GM12878 (cell line): ENCODE data around the gene PTGIS. TPM values are rescaled to one million over a fixed set of nuclear protein-coding genes. Genes with fewer than 3 reads are reported as not detected.

Source experiments
- ATAC-seq: fragments of 200-7000 bp; cut with Tn5 transposase; 3 replicates; pipeline ENCODE4 v1.9.1; 2020; ENCODE audit warnings: mild to moderate bottlenecking, moderate library complexity
- BruUV-seq: library from RNA; stranded (reverse); fragments of 400-500 nt; replicated peaks from 2 replicates; lab custom pipeline; 2021; lab: Mats Ljungman, UMichigan
- CTCF ChIA-PET: fragments of 300-600 bp; sonication (Branson Sonifier 250); formaldehyde crosslinking; extraction: SDS; loops from one replicate; lab custom pipeline; 2021; ENCODE audit warnings: inconsistent platforms; lab: Yijun Ruan, JAX
- POLR2A ChIA-PET: fragments of 350-600 bp; formaldehyde crosslinking; extraction: SDS; loops from one replicate; lab custom pipeline; 2021; ENCODE audit warnings: inconsistent platforms; lab: Charles Lee
- RAD21 ChIA-PET: fragments of 300-600 bp; sonication (Branson Sonifier 250); formaldehyde crosslinking; loops from one replicate; lab custom pipeline; 2023; ENCODE audit warnings: antibody characterized with exemption; ENCODE audit not compliant: unreplicated experiment; lab: Charles Lee
- SMC1A ChIA-PET: fragments of 300-600 bp; sonication (Branson Sonifier 250); formaldehyde crosslinking; loops from one replicate; lab custom pipeline; 2023; ENCODE audit not compliant: unreplicated experiment, uncharacterized antibody; lab: Charles Lee
- DNase-seq: peaks from one replicate; pipeline ENCODE4 v3.0.0-alpha.2; 2011; ENCODE audit warnings: low read depth, low spot score
- FAIRE-seq: peaks from 3 replicates; lab custom pipeline; 2011; peaks lifted over from hg19 to GRCh38; lab: Jason Lieb, UNC
- H2AFZ ChIP-seq: 2 replicates; pipeline ENCODE4 v1.6.0; 2011; ENCODE audit warnings: low read depth, low read length, control low read depth; ENCODE audit not compliant: control insufficient read depth
- H3K27ac ChIP-seq: 2 replicates; pipeline ENCODE4 v1.5.1; 2011; ENCODE audit warnings: control low read depth; ENCODE audit not compliant: control insufficient read depth, insufficient read depth
- H3K27me3 ChIP-seq, 2 experiments: replicated peaks in 1 of 2; 2 replicates each; pipeline versions ENCODE4 v1.6.0 to v1.6.1; 2011; ENCODE audit warnings: low read length in 1 of 2; ENCODE audit not compliant: control insufficient read depth in 2 of 2, insufficient read depth in 2 of 2
- H3K36me3 ChIP-seq, 2 experiments: 2 replicates each; pipeline ENCODE4 v1.5.1; 2011; ENCODE audit warnings: low read length in 1 of 2; ENCODE audit not compliant: control insufficient read depth in 2 of 2, insufficient read depth in 2 of 2
- H3K4me1 ChIP-seq: 2 replicates; pipeline ENCODE4 v1.6.1; 2011; ENCODE audit warnings: mild to moderate bottlenecking, low read length, moderate library complexity, mixed read lengths; ENCODE audit not compliant: control insufficient read depth, insufficient read depth
- H3K4me2 ChIP-seq: 2 replicates; pipeline ENCODE4 v1.6.0; 2011; ENCODE audit warnings: control low read depth; ENCODE audit not compliant: control insufficient read depth, insufficient read depth
- H3K4me3 ChIP-seq: fragments of 200-600 bp; sonication (generic); 2 replicates; pipeline ENCODE4 v1.5.1; 2016
- H3K79me2 ChIP-seq: 2 replicates; pipeline ENCODE4 v1.6.0; 2011; ENCODE audit warnings: low read length; ENCODE audit not compliant: control insufficient read depth, insufficient read depth
- H3K9ac ChIP-seq: 2 replicates; pipeline ENCODE4 v1.8.0; 2011; ENCODE audit warnings: low read length, control low read depth, mixed read lengths; ENCODE audit not compliant: control insufficient read depth, insufficient read depth
- H3K9me3 ChIP-seq: replicated peaks from 3 replicates; pipeline ENCODE4 v1.5.1; 2011; ENCODE audit warnings: mild to moderate bottlenecking, low read length; ENCODE audit not compliant: control insufficient read depth, insufficient read depth
- H4K20me1 ChIP-seq: 2 replicates; pipeline ENCODE4 v1.6.0; 2011; ENCODE audit not compliant: control insufficient read depth, insufficient read depth
- ASH2L ChIP-seq: fragments of 300-600, 200-600 bp; sonication (generic); IDR thresholded peaks from 2 replicates; pipeline ENCODE4 v1.6.1; 2017; ENCODE audit warnings: low read depth, mild to moderate bottlenecking, borderline replicate concordance
- EGR1 ChIP-seq, 2 experiments: IDR thresholded peaks; 1 replicate in 1 of 2; 2 replicates in 1 of 2; pipeline ENCODE4 v1.6.1; 2011 to 2012; ENCODE audit warnings: low read depth in 2 of 2, low read length in 2 of 2, borderline replicate concordance in 1 of 2, mild to moderate bottlenecking in 1 of 2, moderate library complexity in 1 of 2
- ETV6 ChIP-seq, 2 experiments: fragments of 450-650 bp in 1 of 2; IDR thresholded peaks in 1 of 2; conservative IDR thresholded peaks in 1 of 2; 2 replicates each; pipeline ENCODE4 v1.6.1; 2014; ENCODE audit warnings: antibody characterized with exemption in 1 of 2, borderline replicate concordance in 1 of 2, low read depth in 1 of 2, mild to moderate bottlenecking in 1 of 2, moderate library complexity in 1 of 2
- GATAD2B ChIP-seq: fragments of 450-650 bp; conservative IDR thresholded peaks from 2 replicates; pipeline ENCODE4 v1.6.1; 2017; ENCODE audit warnings: low read depth, mild to moderate bottlenecking, moderate library complexity
- NR2C2 ChIP-seq: IDR thresholded peaks from 2 replicates; pipeline ENCODE4 v1.6.1; 2011; ENCODE audit warnings: borderline replicate concordance, low read depth; ENCODE audit not compliant: control insufficient read depth, insufficient read length
- PML ChIP-seq: IDR thresholded peaks from 2 replicates; pipeline ENCODE4 v1.6.1; 2012; ENCODE audit warnings: low read length, inconsistent platforms
- WGBS: methylation state at CpG from one replicate; pipeline ENCODE4 v1.1.6; 2016; ENCODE audit warnings: low lambda C conversion rate; ENCODE audit not compliant: insufficient replicate concordance, insufficient coverage; ENCODE audit errors: missing lambda C conversion rate; 5-methylcytosine and 5-hydroxymethylcytosine counted together
- in situ Hi-C: fragments of 300-500 bp; cut with MboI; formaldehyde crosslinking; loops from 9 replicates; pipeline ENCODE4 v1.14.3; 2018; ENCODE audit warnings: mixed read lengths
- intact Hi-C: fragments of 100-400 bp; cut with micrococcal nuclease; formaldehyde crosslinking; loops from one replicate; pipeline ENCODE4 v1.14.2; 2022; ENCODE audit not compliant: unreplicated experiment
- polyA plus RNA-seq, 11 experiments: library from polyadenylated mRNA; depleted of rRNA in 4 of 11; unstranded in 6 of 11; stranded (reverse) in 5 of 11; fragments of >200 nt; fragmentation: Nextera tagmentation in 4 of 11; fragmentation: Illumina TruSeq in 1 of 11; extraction: Ambion mirVana in 4 of 11; extraction: Trizol in 1 of 11; gene quantifications; 1 replicate in 1 of 11; 2 replicates in 10 of 11; pipeline versions ENCODE4 v1.2.1 to v1.2.3, GENCODE V29; 2011 to 2016; ENCODE audit warnings: inconsistent platforms in 2 of 11, missing spikeins in 2 of 11, low read depth in 1 of 11
- total RNA-seq, 4 experiments: library from RNA; depleted of rRNA in 3 of 4; stranded (reverse); fragments of >200 nt in 3 of 4; fragmentation: Illumina TruSeq in 1 of 4; extraction: Trizol in 1 of 4; gene quantifications; 2 replicates each; pipeline versions ENCODE4 v1.2.1 to v1.2.3, GENCODE V29; 2013 to 2021
- TF ChIP-seq, protein P1 (sequence below): IDR thresholded peaks from 2 replicates; pipeline ENCODE4 v1.6.1; 2012; ENCODE audit warnings: mild to moderate bottlenecking, low read depth, low read length

PTGIS gene
- total and polyA plus RNA-seq, 10 of the 15 experiments (the other 5 are each of a cell fraction or from before 2014, with no cell fraction given): 0.10 TPM; not detected in 9

DNA sequence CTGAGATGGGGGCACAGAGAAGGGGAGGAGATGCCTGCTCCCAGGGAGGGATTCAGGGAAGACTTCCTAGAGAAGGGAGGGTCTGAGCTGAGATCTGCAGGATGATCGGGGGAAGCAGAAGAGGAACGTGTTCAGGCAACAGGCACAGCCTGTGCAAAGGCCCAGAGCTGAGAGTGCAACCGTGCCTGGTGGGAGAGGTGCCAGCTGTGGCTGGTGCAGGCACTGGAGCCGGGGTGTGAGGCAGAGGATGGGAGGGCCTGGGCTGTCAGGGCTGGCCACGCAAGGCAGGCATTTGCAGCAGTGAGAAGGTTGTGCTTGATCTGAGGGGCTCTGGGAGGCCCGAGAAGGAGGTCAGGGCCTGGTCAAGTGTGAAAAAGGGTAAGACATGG is 27.7 kb downstream of the PTGIS start (continued):
- TF ChIP-seq EGR1 (IDR thresholded peaks at IDR 0.05; ENCODE audit: borderline replicate concordance in 1 of 2, low read depth in 2 of 2, low read length in 2 of 2) (no peak), NR2C2 (no peak), ETV6 (conservative IDR thresholded peaks at IDR 0.05 in 1 of 2, IDR thresholded peaks at IDR 0.05 in 1 of 2; ENCODE audit: borderline replicate concordance in 1 of 2, low read depth in 1 of 2) (no peak), PML (no peak), GATAD2B (no peak)

DNA sequence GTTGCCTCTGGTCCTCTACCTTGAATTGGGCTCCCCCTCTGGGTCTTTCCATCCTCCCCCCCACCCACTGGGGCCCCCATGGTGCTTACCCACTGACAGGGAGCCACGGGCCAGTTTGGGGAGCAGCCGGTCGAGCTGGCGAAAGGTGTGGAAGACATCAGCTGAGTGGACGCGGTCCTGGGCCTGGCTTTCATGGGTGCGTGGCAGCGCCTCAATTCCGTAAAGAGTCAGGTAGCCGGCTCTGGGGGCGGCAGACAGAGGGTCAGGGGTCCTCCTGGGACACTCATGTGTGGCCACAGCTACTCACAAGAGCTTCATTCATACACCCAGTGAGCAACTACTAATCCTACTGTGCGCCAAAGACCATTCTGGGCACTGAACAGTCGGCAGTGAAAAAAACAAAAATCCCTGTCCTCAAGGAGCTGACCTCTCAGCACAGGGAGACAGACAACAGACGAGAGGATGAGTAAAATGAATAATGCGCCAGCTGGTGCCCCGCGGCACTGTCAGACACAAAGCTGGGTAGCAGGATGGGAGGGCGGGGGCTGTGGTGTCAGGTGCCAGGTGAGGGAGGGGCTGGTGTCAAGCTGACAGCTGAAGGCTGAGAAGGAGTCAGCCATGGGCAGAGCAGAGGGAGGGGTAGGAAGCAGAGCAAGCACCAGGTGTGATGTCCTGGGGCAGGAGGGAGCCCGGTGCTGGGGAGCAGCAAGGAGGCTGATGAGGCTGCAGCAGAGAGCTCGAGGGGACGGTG is 28.3 kb downstream of the PTGIS start:
- no peaks in the 10 kb centered on the region for H3K27me3 ChIP-seq
- TF ChIP-seq, protein P1, sequence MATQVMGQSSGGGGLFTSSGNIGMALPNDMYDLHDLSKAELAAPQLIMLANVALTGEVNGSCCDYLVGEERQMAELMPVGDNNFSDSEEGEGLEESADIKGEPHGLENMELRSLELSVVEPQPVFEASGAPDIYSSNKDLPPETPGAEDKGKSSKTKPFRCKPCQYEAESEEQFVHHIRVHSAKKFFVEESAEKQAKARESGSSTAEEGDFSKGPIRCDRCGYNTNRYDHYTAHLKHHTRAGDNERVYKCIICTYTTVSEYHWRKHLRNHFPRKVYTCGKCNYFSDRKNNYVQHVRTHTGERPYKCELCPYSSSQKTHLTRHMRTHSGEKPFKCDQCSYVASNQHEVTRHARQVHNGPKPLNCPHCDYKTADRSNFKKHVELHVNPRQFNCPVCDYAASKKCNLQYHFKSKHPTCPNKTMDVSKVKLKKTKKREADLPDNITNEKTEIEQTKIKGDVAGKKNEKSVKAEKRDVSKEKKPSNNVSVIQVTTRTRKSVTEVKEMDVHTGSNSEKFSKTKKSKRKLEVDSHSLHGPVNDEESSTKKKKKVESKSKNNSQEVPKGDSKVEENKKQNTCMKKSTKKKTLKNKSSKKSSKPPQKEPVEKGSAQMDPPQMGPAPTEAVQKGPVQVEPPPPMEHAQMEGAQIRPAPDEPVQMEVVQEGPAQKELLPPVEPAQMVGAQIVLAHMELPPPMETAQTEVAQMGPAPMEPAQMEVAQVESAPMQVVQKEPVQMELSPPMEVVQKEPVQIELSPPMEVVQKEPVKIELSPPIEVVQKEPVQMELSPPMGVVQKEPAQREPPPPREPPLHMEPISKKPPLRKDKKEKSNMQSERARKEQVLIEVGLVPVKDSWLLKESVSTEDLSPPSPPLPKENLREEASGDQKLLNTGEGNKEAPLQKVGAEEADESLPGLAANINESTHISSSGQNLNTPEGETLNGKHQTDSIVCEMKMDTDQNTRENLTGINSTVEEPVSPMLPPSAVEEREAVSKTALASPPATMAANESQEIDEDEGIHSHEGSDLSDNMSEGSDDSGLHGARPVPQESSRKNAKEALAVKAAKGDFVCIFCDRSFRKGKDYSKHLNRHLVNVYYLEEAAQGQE: no peak
- TF ChIP-seq ASH2L: no peak
- TF ChIP-seq, all 136 proteins: peak for 0
- ChIA-PET POLR2A (no interaction called here), SMC1A (interaction anchor here (1.2 to 1.8 kb wide), 4 partner anchors 9 to 398 kb away, joined by 3 to 6 read pairs (median 4); no protein-coding TSS in a partner anchor), RAD21 (interaction anchor here (1.4 to 5.5 kb wide), 3 partner anchors 69 to 391 kb away, joined by 7 to 51 read pairs (median 7); no protein-coding TSS in a partner anchor), CTCF (interaction anchor here (0.6 to 10.6 kb wide), 9 partner anchors 62 to 439 kb away, joined by 3 to 148 read pairs (median 3); no protein-coding TSS in a partner anchor)
- 67% methylated on average over 21 of the region's 21 CpGs for WGBS
- no TSS peak for BruUV-seq
- intact Hi-C loops: loop anchor here (2.0 kb wide), 1 partner anchor 307 kb away; no protein-coding TSS in a partner anchor
- no peak for ATAC-seq
- Histone ChIP-seq H3K36me3 (no peaks in the 10 kb centered on the region), H3K4me1 (peaks cover 10% of the 10 kb centered on the region), H3K4me3 (no peak overlapping the region), H3K4me2 (no peak overlapping the region), H4K20me1 (no peaks in the 10 kb centered on the region), H3K79me2 (no peaks in the 10 kb centered on the region), H3K9ac (no peak overlapping the region), H3K9me3 (no peaks in the 10 kb centered on the region; the same call in 2 of the 3 replicates), H3K27ac (no peak overlapping the region), H2AFZ (no peak overlapping the region)
- no peak for FAIRE-seq
- in situ Hi-C loops: loop anchor here (5.0 kb wide), 1 partner anchor 68 kb away; no protein-coding TSS in a partner anchor
- no peak for DNase-seq
